Coronary artery (tissue), 2 donors: ENCODE measurements around the gene ANKRD18B.
"Not testable (repeated sequence)": the region's sequence is repeated elsewhere in the genome, so short reads cannot be mapped to it uniquely, and the experiment has no call there.

Source experiments
- DNase-seq: peaks from one replicate; pipeline ENCODE4 v3.0.0-alpha.2; 2017; ENCODE audit warnings: low spot score
- H3K27ac ChIP-seq, 2 donors: fragments of 200-600 bp; sonication (generic); one replicate each; pipeline ENCODE4 v1.5.1; 2016 to 2019
- H3K4me3 ChIP-seq: fragments of 200-600 bp; sonication (generic); 2 replicates; pipeline ENCODE4 v1.5.1; 2016; ENCODE audit warnings: mild to moderate bottlenecking, moderate library complexity
- TF ChIP-seq, protein P1 (sequence below): fragments of 200-600 bp; sonication (generic); IDR thresholded peaks from one replicate; pipeline ENCODE4 v1.5.1; 2019; ENCODE audit warnings: antibody characterized with exemption

The ANKRD18B gene

GRCh38 chr9:33498387-33498786 lies 25.7 kb upstream of the ANKRD18B start:
- H3K27ac ChIP-seq: no peak overlapping the region
- TF ChIP-seq, protein P1, sequence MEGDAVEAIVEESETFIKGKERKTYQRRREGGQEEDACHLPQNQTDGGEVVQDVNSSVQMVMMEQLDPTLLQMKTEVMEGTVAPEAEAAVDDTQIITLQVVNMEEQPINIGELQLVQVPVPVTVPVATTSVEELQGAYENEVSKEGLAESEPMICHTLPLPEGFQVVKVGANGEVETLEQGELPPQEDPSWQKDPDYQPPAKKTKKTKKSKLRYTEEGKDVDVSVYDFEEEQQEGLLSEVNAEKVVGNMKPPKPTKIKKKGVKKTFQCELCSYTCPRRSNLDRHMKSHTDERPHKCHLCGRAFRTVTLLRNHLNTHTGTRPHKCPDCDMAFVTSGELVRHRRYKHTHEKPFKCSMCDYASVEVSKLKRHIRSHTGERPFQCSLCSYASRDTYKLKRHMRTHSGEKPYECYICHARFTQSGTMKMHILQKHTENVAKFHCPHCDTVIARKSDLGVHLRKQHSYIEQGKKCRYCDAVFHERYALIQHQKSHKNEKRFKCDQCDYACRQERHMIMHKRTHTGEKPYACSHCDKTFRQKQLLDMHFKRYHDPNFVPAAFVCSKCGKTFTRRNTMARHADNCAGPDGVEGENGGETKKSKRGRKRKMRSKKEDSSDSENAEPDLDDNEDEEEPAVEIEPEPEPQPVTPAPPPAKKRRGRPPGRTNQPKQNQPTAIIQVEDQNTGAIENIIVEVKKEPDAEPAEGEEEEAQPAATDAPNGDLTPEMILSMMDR: no peak
- DNase-seq: no peak
- no peak overlapping the region for H3K4me3 ChIP-seq

GRCh38 chr9:33506626-33507370 lies 17.3 kb upstream of the ANKRD18B start:
- TF ChIP-seq, protein P1: no peak
- no peak overlapping the region for H3K4me3 ChIP-seq
- DNase-seq: no peak
- no peak overlapping the region for H3K27ac ChIP-seq

GRCh38 chr9:33510262-33511183 lies 13.5 kb upstream of the ANKRD18B start:
- Histone ChIP-seq H3K27ac (peak overlapping the region; percentile 71 to 78), H3K4me3 (peak overlapping the region; percentile 74)
- peak; percentile 76 for DNase-seq
- TF ChIP-seq, protein P1: no peak

DNA sequence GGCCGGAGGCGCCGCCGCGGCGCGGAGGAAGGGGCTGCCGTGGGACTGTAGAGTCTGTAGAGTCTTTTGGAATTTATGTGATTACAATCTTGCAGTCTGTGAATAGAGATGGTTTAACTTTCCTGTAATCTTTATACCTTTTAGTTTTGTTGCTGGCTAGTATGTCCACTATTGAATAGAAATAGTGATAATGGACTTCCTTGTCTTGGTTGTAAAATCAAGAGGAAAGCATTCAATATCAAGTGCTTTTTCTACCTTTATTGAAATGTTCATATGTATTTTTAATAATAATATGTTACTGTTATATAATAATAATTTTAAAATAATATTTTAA lies 12.9 kb upstream of the ANKRD18B start:
- Histone ChIP-seq H3K4me3 (peak overlapping the region; percentile 74), H3K27ac (peak overlapping the region; percentile 71 to 78)
- DNase-seq: not testable (repeated sequence)

DNA sequence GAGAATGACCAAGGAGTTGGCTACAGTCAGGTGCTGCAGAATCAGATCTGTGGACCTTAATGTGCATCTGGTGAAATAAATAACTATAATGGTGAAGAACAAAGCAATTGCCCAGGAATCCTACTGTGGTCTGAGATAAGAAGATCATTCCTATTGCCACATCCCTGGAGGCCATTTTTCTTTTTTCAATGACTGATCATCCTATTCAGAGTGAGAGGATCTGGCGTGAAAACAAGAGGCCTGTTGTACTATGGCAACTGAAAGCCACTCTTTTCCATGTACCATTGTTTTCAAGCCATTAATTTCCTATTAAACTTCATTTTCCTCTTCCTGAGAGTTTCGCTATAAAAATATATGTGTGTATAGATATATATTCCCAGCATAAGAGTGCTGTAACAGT lies 11.5 kb upstream of the ANKRD18B start:
- H3K4me3 ChIP-seq, DNase-seq, H3K27ac ChIP-seq: not testable (repeated sequence)

DNA sequence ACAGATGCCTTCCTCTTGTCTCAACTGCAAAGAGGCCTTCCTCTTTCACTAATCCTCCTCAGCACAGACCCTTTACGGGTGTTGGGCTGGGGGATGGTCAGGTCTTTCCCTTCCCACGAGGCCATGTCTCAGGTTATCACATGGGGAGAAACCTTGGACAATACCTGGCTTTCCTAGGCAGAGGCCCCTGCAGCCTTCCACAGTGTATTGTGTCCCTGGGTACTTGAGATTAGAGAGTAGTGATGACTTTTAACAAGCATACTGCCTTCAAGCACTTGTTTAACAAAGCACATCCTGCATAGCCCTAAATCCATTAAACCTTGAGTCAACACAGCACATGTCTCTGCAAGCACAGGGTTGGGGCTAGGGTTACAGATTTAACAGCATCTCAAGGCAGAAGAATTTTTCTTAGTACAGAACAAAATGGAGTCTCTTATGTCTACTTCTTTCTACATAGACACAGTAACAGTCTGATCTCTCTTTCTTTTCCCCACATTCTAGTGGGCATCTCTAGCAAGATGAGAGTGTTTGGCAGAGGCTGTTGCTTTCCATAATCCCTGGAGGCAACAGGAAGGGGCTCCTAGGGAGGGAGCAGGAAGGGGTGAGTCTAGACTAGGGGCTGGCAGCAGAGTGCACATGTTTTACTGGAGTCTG lies 8.6 kb upstream of the ANKRD18B start:
- not testable (repeated sequence) for DNase-seq, H3K27ac ChIP-seq, H3K4me3 ChIP-seq

GRCh38 chr9:33516397-33516796 lies 7.7 kb upstream of the ANKRD18B start:
- H3K27ac ChIP-seq, H3K4me3 ChIP-seq, DNase-seq: not testable (repeated sequence)

DNA sequence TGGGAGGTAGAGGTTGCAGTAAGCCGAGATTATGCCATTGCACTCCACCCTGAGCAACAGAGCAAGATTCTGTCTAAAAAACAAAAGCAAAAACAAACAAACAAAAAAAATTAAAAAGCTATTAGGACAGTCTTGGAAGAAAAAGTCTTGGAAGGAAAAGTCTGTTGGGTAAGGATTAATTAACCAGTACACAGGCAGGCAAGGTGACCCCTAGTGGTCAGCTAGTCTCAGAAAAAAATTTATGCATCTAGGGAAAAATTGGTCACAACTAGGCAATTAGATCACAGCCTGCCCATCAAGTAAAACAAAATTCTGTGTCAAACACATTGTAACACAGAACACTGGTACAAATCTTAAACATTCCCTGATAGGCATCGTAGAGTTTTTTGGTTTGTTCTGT lies 6.7 kb upstream of the ANKRD18B start:
- TF ChIP-seq, protein P1: peak; percentile 37
- no peak for DNase-seq
- Histone ChIP-seq H3K4me3 (no peak overlapping the region), H3K27ac (no peak overlapping the region)

DNA sequence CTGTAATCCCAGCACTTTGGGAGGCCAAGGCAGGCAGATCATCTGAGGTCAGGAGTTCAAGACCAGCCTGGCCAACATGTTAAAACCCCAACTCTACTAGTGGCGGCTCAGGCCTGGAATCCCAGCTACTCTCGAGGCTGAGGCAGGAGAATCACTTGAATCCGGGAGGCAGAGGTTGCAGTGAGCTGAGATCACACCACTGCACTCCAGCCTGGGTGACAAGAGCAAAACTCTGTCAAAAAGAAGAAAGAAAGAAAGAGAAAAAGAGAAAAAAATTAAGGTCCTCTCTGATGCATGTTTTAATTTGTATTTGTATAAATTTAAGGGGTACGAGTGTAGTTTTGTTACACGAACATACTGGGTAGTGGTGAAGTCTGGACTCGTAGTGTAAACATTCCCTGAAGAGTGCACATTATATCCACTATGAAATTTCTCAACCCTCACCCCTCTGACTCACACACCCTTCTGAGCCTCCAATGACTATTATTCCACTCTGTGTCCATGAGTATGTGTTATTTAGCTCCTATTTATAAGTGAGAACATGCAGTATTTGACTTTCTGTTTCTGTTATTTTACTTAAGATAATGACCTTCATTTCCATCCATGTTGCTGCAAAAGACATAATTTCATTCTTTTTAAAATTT lies 6.0 kb upstream of the ANKRD18B start:
- H3K4me3 ChIP-seq, H3K27ac ChIP-seq, DNase-seq: not testable (repeated sequence)

DNA sequence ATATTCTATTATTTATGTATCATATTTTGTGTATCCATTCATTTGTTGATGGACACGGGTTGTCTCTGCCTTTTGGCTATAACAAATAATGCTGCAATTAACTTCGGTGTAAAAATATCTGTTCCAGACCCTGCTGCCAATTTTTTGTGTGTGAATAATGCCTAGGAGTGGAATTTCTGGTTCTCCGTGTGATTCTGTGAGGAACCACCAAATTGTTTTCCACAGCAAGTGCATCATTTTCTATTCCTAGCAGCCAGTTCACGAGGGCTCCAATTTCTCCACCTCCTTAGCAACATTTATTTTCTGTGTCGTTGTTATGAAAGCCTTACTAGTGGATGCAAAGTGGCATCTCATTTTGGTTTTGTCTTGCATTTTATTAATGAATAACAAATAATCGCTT lies 2.2 kb upstream of the ANKRD18B start:
- not testable (repeated sequence) for DNase-seq, H3K4me3 ChIP-seq, H3K27ac ChIP-seq
